H9 (cell line): ENCODE measurements around the gene HSD17B2. TPM values are rescaled to one million over a fixed set of nuclear protein-coding genes. Genes with fewer than 3 reads are reported as not detected.

Experiments
- DNase-seq: peaks from one replicate; pipeline ENCODE4 v3.0.0-alpha.2; 2017
- H2AFZ ChIP-seq: one replicate; pipeline ENCODE4 v1.6.1; 2013; ENCODE audit warnings: mild to moderate bottlenecking, low read length, control low read depth, moderate library complexity
- H2AK5ac ChIP-seq: 2 replicates; pipeline ENCODE4 v1.6.1; 2013; ENCODE audit warnings: low read length, control low read depth, mixed read lengths; ENCODE audit not compliant: insufficient read length
- H2BK120ac ChIP-seq: one replicate; pipeline ENCODE4 v1.6.1; 2013; ENCODE audit warnings: low read depth, mild to moderate bottlenecking, low read length, control low read depth, inconsistent platforms; ENCODE audit not compliant: poor library complexity, severe bottlenecking
- H2BK12ac ChIP-seq: 2 replicates; pipeline ENCODE4 v1.6.1; 2013; ENCODE audit warnings: low read length, control low read depth, mixed read lengths, low read depth; ENCODE audit not compliant: insufficient read length
- H2BK15ac ChIP-seq: 2 replicates; pipeline ENCODE4 v1.6.1; 2013; ENCODE audit warnings: low read depth, low read length, control low read depth
- H2BK20ac ChIP-seq: one replicate; pipeline ENCODE4 v1.6.1; 2013; ENCODE audit warnings: low read depth, mild to moderate bottlenecking, low read length, control low read depth, inconsistent platforms; ENCODE audit not compliant: poor library complexity, severe bottlenecking
- H2BK5ac ChIP-seq: 2 replicates; pipeline ENCODE4 v1.6.1; 2013; ENCODE audit warnings: low read length, control low read depth, mixed read lengths; ENCODE audit not compliant: insufficient read length
- H3K14ac ChIP-seq: 2 replicates; pipeline ENCODE4 v1.6.1; 2013; ENCODE audit warnings: low read length, control low read depth; ENCODE audit not compliant: insufficient read depth
- H3K18ac ChIP-seq: 2 replicates; pipeline ENCODE4 v1.6.1; 2013; ENCODE audit warnings: low read depth, mild to moderate bottlenecking, mixed read lengths, low read length, control low read depth; ENCODE audit not compliant: insufficient read length
- H3K23ac ChIP-seq: 2 replicates; pipeline ENCODE4 v1.6.1; 2013; ENCODE audit warnings: low read length, control low read depth, mixed read lengths, low read depth; ENCODE audit not compliant: insufficient read length
- H3K23me2 ChIP-seq: 2 replicates; pipeline ENCODE4 v1.6.1; 2013; ENCODE audit warnings: low read depth, mild to moderate bottlenecking, mixed read lengths, low read length, control low read depth; ENCODE audit not compliant: insufficient read length, poor library complexity, severe bottlenecking
- H3K27ac ChIP-seq: 2 replicates; pipeline ENCODE4 v1.5.1; 2013; ENCODE audit warnings: low read length, control low read depth, mixed read lengths, low read depth; ENCODE audit not compliant: insufficient read length
- H3K27me3 ChIP-seq: 2 replicates; pipeline ENCODE4 v1.6.1; 2013; ENCODE audit warnings: low read length, control low read depth, inconsistent platforms; ENCODE audit not compliant: insufficient read depth
- H3K4ac ChIP-seq: 2 replicates; pipeline ENCODE4 v1.6.1; 2013; ENCODE audit warnings: low read depth, mild to moderate bottlenecking, control low read depth, inconsistent platforms, low read length, moderate library complexity
- H3K4me1 ChIP-seq: 2 replicates; pipeline ENCODE4 v1.6.1; 2013; ENCODE audit warnings: low read length, control low read depth, inconsistent platforms; ENCODE audit not compliant: insufficient read depth
- H3K4me2 ChIP-seq: 2 replicates; pipeline ENCODE4 v1.6.1; 2013; ENCODE audit warnings: low read length, control low read depth, mixed read lengths; ENCODE audit not compliant: insufficient read length, insufficient read depth
- H3K56ac ChIP-seq: 2 replicates; pipeline ENCODE4 v1.6.1; 2013; ENCODE audit warnings: low read depth, mild to moderate bottlenecking, mixed read lengths, low read length, control low read depth; ENCODE audit not compliant: insufficient read length
- H3K79me1 ChIP-seq: 2 replicates; pipeline ENCODE4 v1.6.1; 2013; ENCODE audit warnings: low read depth, mild to moderate bottlenecking, moderate library complexity, low read length, control low read depth, inconsistent platforms; ENCODE audit not compliant: insufficient read depth, poor library complexity, severe bottlenecking
- H3K79me2 ChIP-seq: 2 replicates; pipeline ENCODE4 v1.6.1; 2013; ENCODE audit warnings: low read length, control low read depth, inconsistent platforms; ENCODE audit not compliant: insufficient read depth
- H3K9ac ChIP-seq: 2 replicates; pipeline ENCODE4 v1.6.1; 2013; ENCODE audit warnings: low read length, control low read depth, mixed read lengths; ENCODE audit not compliant: insufficient read length; ENCODE audit errors: extremely low read depth
- H3K9me3 ChIP-seq: one replicate; pipeline ENCODE4 v1.6.1; 2013; ENCODE audit warnings: low read depth, low read length, inconsistent platforms; ENCODE audit not compliant: control insufficient read depth
- H3T11ph ChIP-seq: one replicate; pipeline ENCODE4 v1.6.1; 2013; ENCODE audit warnings: mild to moderate bottlenecking, low read length, control low read depth, inconsistent platforms
- H4K20me1 ChIP-seq: one replicate; pipeline ENCODE4 v1.6.1; 2013; ENCODE audit not compliant: control insufficient read depth, insufficient read length, insufficient read depth
- H4K5ac ChIP-seq: 2 replicates; pipeline ENCODE4 v1.6.1; 2013; ENCODE audit warnings: low read depth, mild to moderate bottlenecking, mixed read lengths, low read length, control low read depth; ENCODE audit not compliant: insufficient read length
- H4K8ac ChIP-seq: replicated peaks from 2 replicates; pipeline ENCODE4 v1.6.1; 2013; ENCODE audit warnings: low read length, control low read depth, mixed read lengths, low read depth; ENCODE audit not compliant: insufficient read length
- H4K91ac ChIP-seq: 2 replicates; pipeline ENCODE4 v1.6.1; 2013; ENCODE audit warnings: low read depth, mild to moderate bottlenecking, moderate library complexity, mixed read lengths, low read length, control low read depth; ENCODE audit not compliant: insufficient read length
- H3K27ac Mint-ChIP-seq, 3 experiments: 2 replicates in 2 of 3; 3 replicates in 1 of 3; pipeline ENCODE4 v1.8.0; 2020 to 2021; ENCODE audit warnings: mixed read lengths in 3 of 3, mild to moderate bottlenecking in 1 of 3, moderate library complexity in 1 of 3
- H3K27me3 Mint-ChIP-seq: 2 replicates; pipeline ENCODE4 v1.8.0; 2021; ENCODE audit warnings: low read depth, mild to moderate bottlenecking, moderate library complexity, mixed read lengths
- H3K36me3 Mint-ChIP-seq, 3 experiments: 2 replicates in 2 of 3; 3 replicates in 1 of 3; pipeline ENCODE4 v1.8.0; 2020 to 2021; ENCODE audit warnings: low read depth in 3 of 3, mixed read lengths in 3 of 3; ENCODE audit not compliant: insufficient read depth in 1 of 3
- H3K4me1 Mint-ChIP-seq, 2 experiments: 2 replicates each; pipeline ENCODE4 v1.8.0; 2020; ENCODE audit warnings: mixed read lengths in 2 of 2
- H3K4me3 Mint-ChIP-seq, 2 experiments: 2 replicates in 1 of 2; 3 replicates in 1 of 2; pipeline ENCODE4 v1.8.0; 2020 to 2021; ENCODE audit warnings: mild to moderate bottlenecking in 2 of 2, mixed read lengths in 2 of 2, moderate library complexity in 1 of 2
- H3K9me3 Mint-ChIP-seq, 2 experiments: 2 replicates in 1 of 2; 3 replicates in 1 of 2; pipeline ENCODE4 v1.8.0; 2020; ENCODE audit warnings: mild to moderate bottlenecking in 2 of 2, mixed read lengths in 2 of 2, moderate library complexity in 1 of 2
- CTCF ChIP-seq: fragments of 200-600 bp; sonication (generic); conservative IDR thresholded peaks from 3 replicates; pipeline ENCODE4 v1.8.0; 2021; ENCODE audit warnings: antibody characterized with exemption, mild to moderate bottlenecking
- WGBS: extraction: QIAGEN DNeasy Blood & Tissue Kit; methylation state at CpG from one replicate; pipeline ENCODE4 v1.1.7; 2013; ENCODE audit warnings: missing lambda C conversion rate, low lambda C conversion rate, mixed read lengths; ENCODE audit not compliant: insufficient read length; ENCODE audit errors: extremely low coverage; 5-methylcytosine and 5-hydroxymethylcytosine counted together
- total RNA-seq: library from RNA; stranded (reverse); gene quantifications from 2 replicates; pipeline ENCODE4 v1.2.1, GENCODE V29; 2021

Gene HSD17B2
- total RNA-seq, 1 experiment from 2014 or later, result not detected

GRCh38 chr16:82047787-82048186, 12.7 kb downstream of the HSD17B2 start:
- no peak overlapping the region for H4K91ac ChIP-seq
- no peak overlapping the region for H2BK20ac ChIP-seq
- no peak overlapping the region for H2BK12ac ChIP-seq
- H3K36me3 Mint-ChIP-seq, result no peaks in the 10 kb centered on the region
- TF ChIP-seq CTCF, result no peak
- H3K4me1 ChIP-seq, result no peaks in the 10 kb centered on the region
- H3K14ac ChIP-seq, result no peak overlapping the region
- no peaks in the 10 kb centered on the region; a peak in 1 of 4 replicates for H3K4me1 Mint-ChIP-seq
- no peaks in the 10 kb centered on the region for H4K20me1 ChIP-seq
- no peak for DNase-seq
- H3K27me3 Mint-ChIP-seq, result peaks cover 5% of the 10 kb centered on the region; the same call in 1 of the 2 replicates
- no peaks in the 10 kb centered on the region for H3K79me2 ChIP-seq
- no peak overlapping the region for H2BK120ac ChIP-seq
- H3K4ac ChIP-seq, result no peak overlapping the region
- no peak overlapping the region for H3K4me3 Mint-ChIP-seq
- WGBS, result no CpG with 5 or more reads among the region's 2 CpGs
- H3T11ph ChIP-seq, result no peak overlapping the region
- no peak overlapping the region for H3K23ac ChIP-seq
- no peak overlapping the region for H3K4me2 ChIP-seq
- H4K5ac ChIP-seq, result no peak overlapping the region
- no peak overlapping the region for H3K27ac Mint-ChIP-seq
- no peaks in the 10 kb centered on the region for H3K27me3 ChIP-seq
- H2AK5ac ChIP-seq, result no peak overlapping the region
- H2AFZ ChIP-seq, result no peak overlapping the region
- H3K56ac ChIP-seq, result no peak overlapping the region
- no peak overlapping the region for H4K8ac ChIP-seq
- H3K9ac ChIP-seq, result no peak overlapping the region
- no peak overlapping the region for H2BK15ac ChIP-seq
- H3K9me3 Mint-ChIP-seq, result no peaks in the 10 kb centered on the region
- H3K27ac ChIP-seq, result no peak overlapping the region
- H3K18ac ChIP-seq, result no peak overlapping the region
- no peaks in the 10 kb centered on the region for H3K79me1 ChIP-seq
- no peaks in the 10 kb centered on the region for H3K9me3 ChIP-seq
- no peak overlapping the region for H2BK5ac ChIP-seq
- no peaks in the 10 kb centered on the region for H3K23me2 ChIP-seq
